Urothelium cell line (cell line): Measurements from ENCODE around the gene GJC2.
"Not testable (repeated sequence)": the region's sequence is repeated elsewhere in the genome, so short reads cannot be mapped to it uniquely, and the experiment has no call there.

Source experiments
- DNase-seq: peaks from one replicate; pipeline ENCODE4 v3.0.0; 2011; ENCODE audit warnings: low spot score, mixed read lengths
- FAIRE-seq: peaks from 2 replicates; lab custom pipeline; 2011; peaks lifted over from hg19 to GRCh38; lab: Jason Lieb, UNC

Gene GJC2

GRCh38 chr1:228149406-228150119 is at the start of gene GJC2:
GJC2 (plus strand) TSS chr1:228149930; CDS start chr1:228157759, 7,829 bp downstream.
- DNase-seq: peak; percentile 77
- FAIRE-seq: no peak

DNA sequence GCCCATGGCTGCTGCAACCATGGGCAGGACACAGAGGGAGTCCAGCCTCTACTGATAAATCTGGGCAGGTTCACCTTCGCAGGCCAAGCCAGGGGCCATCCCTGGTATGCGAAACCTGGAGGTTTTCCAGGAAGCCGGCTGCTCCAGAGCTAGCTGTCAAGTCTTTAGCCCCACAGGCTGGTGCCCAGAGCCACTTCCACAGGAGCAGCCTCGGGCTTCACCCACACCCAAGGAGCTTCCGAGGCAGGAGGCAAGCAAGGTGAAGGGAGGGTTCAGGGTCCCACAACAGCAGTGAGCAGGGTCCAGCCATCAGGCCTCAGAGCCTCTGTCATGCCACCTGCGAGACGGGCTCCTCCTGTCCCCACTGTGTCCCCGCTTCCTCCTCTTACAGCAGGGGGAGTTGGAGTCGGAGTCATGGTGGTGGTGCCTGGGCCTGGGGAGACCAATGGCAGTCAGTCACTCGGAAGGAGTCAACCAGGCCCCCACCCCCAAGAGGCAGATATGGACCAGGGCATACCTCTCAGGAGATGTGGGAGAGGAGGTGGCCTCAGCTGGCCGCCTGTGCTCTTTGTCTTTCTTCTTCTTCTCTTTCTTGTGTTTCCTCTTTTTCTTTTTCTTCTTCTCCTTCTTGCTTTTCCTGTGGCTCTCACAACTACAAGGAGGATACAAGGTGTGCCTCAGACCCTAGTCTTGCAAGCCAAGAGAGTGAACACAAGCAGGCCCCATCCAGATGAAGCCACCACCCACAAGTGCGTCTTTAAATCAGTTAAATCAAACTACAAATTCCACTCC is 48.7 kb upstream of the GJC2 start:
- no peak for DNase-seq
- FAIRE-seq: no peak

DNA sequence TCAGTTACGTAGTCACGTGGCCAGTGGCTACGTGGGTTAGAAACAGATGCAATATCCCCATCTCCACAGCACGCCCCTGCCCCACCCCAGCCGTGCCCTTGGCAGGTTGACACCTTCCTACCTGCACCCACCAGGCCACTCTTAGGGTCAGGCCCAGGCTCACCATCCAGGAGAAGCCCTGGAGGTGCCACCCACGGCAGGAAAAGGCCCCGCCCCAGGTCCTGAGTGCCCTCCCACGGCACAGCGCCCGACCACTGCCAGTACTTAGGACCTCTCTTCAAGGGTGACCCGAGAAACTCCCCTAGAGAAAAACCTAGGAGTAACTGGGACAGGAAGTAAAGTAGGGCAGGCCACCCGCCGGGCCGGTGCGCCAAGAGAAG is 48.1 kb upstream of the GJC2 start:
- no peak for DNase-seq
- FAIRE-seq: no peak

- DNase-seq: peak; percentile 57
- FAIRE-seq: no peak
Measured at GRCh38 chr1:228101994-228102790, 47.5 kb upstream of the GJC2 start.

- DNase-seq (peak; percentile 97), FAIRE-seq (peak; percentile 91)
Measured at GRCh38 chr1:228102791-228103620, 46.7 kb upstream of the GJC2 start, which contains the start of gene C1orf35. C1orf35 (minus strand) TSS chr1:228103325; CDS start chr1:228103227, 98 bp downstream.

DNA sequence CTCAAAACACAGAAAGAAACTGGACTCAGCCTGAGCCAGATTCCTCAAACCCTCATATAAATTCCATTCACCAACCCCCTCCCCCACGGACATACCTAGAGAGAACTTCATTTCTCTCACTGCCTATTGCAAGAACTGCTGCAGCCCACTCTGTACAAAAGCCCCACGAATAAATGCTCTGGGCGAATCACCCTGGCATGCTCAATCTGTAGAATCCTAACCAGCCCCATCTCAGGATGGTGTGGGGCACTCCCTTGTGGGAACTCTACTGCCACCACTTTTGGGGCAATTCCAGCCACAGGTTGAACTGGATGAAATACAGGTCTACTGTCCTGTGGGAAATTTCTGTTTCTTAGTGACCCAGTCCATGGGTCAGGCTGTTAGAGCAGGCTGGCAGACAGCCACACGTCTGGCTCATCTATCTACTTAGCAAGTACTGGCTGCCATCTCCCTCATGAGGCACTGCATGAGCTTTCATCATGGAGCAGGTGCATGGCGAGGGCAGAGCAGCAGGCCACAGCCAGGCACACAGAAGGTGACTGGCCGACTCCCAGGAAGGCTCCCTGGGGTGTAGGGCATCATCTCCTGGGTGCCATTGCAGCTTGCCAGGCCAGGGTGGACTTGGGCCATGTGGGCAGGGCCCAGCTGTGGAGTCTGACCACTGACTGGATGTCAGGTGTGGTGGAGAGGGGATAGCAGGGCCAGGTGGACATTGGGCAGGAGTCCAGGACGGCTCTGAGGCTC is 45.0 kb upstream of the GJC2 start:
- no peak for DNase-seq
- no peak for FAIRE-seq

GRCh38 chr1:228105270-228105995 is 44.3 kb upstream of the GJC2 start:
- FAIRE-seq (no peak), DNase-seq (no peak)

GRCh38 chr1:228105996-228106799 is 43.5 kb upstream of the GJC2 start:
- no peak for FAIRE-seq
- no peak for DNase-seq

- FAIRE-seq: no peak
- DNase-seq: no peak
Measured at GRCh38 chr1:228106800-228107054, 43.0 kb upstream of the GJC2 start.

GRCh38 chr1:228107636-228108035 is 42.1 kb upstream of the GJC2 start:
- FAIRE-seq (no peak), DNase-seq (no peak)

DNA sequence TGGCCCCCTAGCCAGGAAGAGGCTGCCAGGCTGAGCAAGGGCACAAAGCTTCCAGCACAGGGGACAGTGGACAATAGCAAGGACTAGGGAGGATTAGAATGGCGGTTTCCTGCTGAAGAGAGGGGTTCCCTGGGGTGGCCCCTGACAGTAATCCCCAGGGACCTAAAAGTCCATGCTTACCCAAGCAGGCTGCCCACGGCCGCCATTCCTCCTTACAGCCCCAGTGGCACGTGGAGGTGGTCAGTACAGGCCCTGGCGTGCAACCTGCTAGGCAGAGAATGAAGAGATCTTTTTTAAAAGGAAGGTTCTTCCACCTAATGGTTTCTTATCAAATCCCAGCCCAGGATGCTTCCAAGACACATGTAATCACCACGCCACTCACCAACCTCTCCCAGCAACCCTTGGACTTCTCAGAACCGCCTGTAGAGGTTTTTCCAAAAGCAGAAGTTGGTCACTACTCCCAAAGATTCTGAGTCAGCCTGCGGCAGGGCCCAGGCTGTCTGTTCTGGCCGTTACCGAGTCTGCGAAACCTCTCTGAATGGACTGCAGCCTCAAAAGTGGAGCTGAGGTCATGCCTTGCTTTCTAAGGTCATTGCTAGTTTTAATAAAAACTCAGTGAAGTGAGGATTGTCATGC is 41.6 kb upstream of the GJC2 start:
- FAIRE-seq: no peak

GRCh38 chr1:228108742-228109072 is 41.0 kb upstream of the GJC2 start:
- FAIRE-seq (no peak), DNase-seq (no peak)

More for the DNA sequence above, 41.6 kb upstream of the GJC2 start:
- no peak for DNase-seq

DNA sequence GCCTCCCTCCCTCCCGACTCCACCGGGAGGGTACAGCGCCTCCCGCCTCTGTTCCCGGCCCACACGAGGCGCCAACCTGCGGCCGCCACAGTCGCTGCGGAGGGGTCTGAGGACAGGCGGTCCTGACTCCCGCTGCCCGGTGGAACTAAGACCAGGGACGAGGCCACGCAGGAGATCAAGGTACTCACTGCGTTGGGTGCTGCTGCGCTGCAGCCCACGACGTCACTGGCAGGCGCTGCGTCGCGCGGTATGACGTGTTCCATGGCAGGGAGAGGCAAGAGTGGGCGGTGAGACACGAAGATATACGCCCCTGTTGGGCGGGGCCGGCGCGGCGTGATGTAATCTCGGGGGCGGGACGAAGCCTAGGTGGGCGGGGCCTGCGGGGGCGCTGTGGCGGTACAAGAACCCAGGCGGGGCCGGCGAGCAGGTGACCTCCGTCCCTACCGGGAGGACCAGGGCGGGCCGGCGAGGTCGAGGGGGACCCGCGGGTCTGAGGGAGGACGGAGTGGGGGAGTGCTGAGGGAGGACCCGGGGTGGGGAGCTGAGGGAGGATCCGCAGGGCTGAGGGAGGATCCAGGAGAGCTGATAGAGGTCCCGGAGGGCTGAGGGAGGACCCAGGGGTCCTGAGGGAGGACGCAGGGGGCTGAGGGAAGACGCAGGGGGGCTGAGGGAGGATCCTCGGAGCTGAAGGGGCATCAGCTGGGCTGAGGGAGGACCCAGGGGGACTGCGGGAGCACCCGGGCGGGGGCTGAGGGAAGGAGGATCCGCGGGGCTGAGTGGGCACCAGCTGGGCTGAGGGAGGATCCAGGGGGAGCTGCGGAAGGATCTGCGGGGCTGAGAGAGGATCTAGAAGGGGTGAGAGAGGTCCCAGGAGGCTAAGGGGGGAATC is 40.4 kb upstream of the GJC2 start, which contains the start of gene MRPL55:
MRPL55 (minus strand) TSS at position 227 of the 889 bp plus-strand sequence. CDS start 1,039 bp downstream, outside the sequence.
- FAIRE-seq: peak; percentile 99
- DNase-seq: peak; percentile 97

- FAIRE-seq: no peak
Measured at GRCh38 chr1:228109962-228110488, 39.7 kb upstream of the GJC2 start.

DNA sequence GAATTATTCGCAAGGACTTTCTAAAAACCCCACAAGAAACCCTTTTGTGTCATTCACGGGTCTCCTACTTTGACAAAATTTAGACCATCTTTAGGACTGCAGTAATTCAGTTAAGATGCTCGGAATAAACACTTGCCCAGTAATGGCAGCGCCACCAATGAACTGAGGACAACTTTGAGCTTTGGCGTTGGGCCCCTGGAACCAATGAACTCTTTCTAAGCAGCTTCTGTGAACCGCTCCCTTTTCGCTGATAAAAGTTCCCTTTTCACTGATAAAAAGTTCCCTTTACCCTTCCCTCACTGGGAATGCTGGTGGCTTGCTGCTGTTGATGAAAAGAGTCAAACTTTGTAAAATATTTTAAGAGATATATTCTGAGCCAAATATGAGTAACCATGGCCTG is 39.2 kb upstream of the GJC2 start:
- no peak for FAIRE-seq
- no peak for DNase-seq

More at GRCh38 chr1:228109962-228110488, 39.7 kb upstream of the GJC2 start:
- DNase-seq: peak; percentile 21

DNA sequence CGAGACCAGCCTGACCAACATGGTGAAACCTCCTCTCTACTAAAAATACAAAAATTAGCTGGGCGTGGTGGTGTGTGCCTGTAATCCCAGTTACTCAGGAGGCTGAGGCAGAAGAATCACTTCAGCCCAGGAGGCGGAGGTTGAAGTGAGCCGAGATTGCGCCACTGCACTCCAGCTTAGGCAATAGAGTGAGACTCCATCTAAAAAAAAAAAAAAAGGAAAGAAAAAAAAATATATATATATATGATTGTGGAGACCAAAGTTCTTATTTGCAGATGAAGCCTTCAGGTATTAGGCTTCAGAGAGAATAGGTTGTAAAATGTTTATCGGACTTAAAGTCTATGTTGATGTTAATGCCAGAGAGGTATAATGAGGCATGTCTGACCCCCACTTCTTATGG is 38.4 kb upstream of the GJC2 start:
- FAIRE-seq, DNase-seq: not testable (repeated sequence)

DNA sequence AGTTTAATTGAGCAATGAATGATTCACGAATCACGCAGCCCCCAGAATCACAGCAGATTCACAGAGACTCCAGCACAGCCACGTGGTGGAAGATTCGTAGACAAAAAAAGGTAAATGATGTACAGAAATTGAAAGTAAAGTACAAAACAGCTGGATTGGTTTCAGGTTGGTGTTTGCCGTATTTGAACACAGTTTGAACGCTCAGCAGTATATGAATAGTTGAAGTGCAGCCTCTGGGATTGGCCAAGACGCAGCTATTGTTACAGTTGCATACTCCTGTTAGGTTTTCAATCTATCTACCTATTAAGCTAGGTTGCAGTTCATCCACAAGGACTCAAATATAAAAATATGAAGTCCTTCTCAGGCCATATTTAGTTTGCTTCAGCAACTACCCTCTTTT is 37.6 kb upstream of the GJC2 start:
- no peak for FAIRE-seq
- DNase-seq: no peak
